HEK293 (cell line): Measurements from ENCODE around the gene PLIN5.

Experiments used
- CTCF ChIA-PET: fragments of 350-600 bp; formaldehyde crosslinking; extraction: SDS; loops from one replicate; lab custom pipeline; 2021; ENCODE audit warnings: antibody characterized with exemption; lab: Yijun Ruan, JAX
- POLR2A ChIA-PET: fragments of 300-600 bp; formaldehyde crosslinking; extraction: SDS; loops from one replicate; lab custom pipeline; 2020; ENCODE audit warnings: antibody characterized with exemption, inconsistent platforms; lab: Yijun Ruan, JAX
- H3K27ac ChIP-seq: fragments of 200-500 bp; sonication (Bioruptor generic); 2 replicates; pipeline ENCODE4 v1.5.1; 2014; ENCODE audit warnings: low read depth, low read length, control low read depth, inconsistent platforms; ENCODE audit errors: extremely low read depth
- H3K36me3 ChIP-seq, 2 experiments: fragments of 200-500 bp in 1 of 2; sonication (Bioruptor generic) in 1 of 2; 1 replicate in 1 of 2; 2 replicates in 1 of 2; pipeline ENCODE4 v1.5.1; 2014 to 2017; ENCODE audit warnings: inconsistent platforms in 2 of 2, low read length in 2 of 2; ENCODE audit not compliant: control insufficient read depth in 2 of 2, insufficient read depth in 1 of 2
- H3K4me1 ChIP-seq: fragments of 200-500 bp; sonication (Bioruptor generic); 2 replicates; pipeline ENCODE4 v1.5.1; 2014; ENCODE audit warnings: mild to moderate bottlenecking, low read length, inconsistent platforms; ENCODE audit not compliant: control insufficient read depth, insufficient read depth
- H3K4me3 ChIP-seq: 2 replicates; pipeline ENCODE4 v1.5.1; 2011; ENCODE audit warnings: low read depth, mild to moderate bottlenecking, control low read depth, low read length, moderate library complexity
- H3K9me3 ChIP-seq: fragments of 200-500 bp; sonication (Bioruptor generic); 2 replicates; pipeline ENCODE4 v1.5.1; 2014; ENCODE audit warnings: low read depth, low read length, inconsistent platforms; ENCODE audit not compliant: control insufficient read depth, insufficient read depth
- BCL11B ChIP-seq: fragments of 450-650 bp; formaldehyde crosslinking; IDR thresholded peaks from 2 replicates; pipeline ENCODE4 v1.5.1; 2016; ENCODE audit warnings: low read depth, missing biosample characterization, missing genetic modification characterization
- EGR2 ChIP-seq: fragments of 450-650 bp; formaldehyde crosslinking; IDR thresholded peaks from 2 replicates; pipeline ENCODE4 v1.5.1; 2016; ENCODE audit warnings: low read depth, missing biosample characterization, missing genetic modification characterization
- GLI2 ChIP-seq: fragments of 450-650 bp; formaldehyde crosslinking; IDR thresholded peaks from 2 replicates; pipeline ENCODE4; 2017; ENCODE audit warnings: missing biosample characterization, missing genetic modification characterization, low read depth, borderline replicate concordance
- GLIS2 ChIP-seq: fragments of 450-650 bp; formaldehyde crosslinking; IDR thresholded peaks from 2 replicates; pipeline ENCODE4 v1.5.1; 2016; ENCODE audit warnings: missing biosample characterization, missing genetic modification characterization
- KLF9 ChIP-seq: fragments of 450-650 bp; formaldehyde crosslinking; IDR thresholded peaks from 2 replicates; pipeline ENCODE4 v1.5.1; 2016; ENCODE audit warnings: missing biosample characterization, missing genetic modification characterization, low read depth
- MZF1 ChIP-seq: fragments of 450-650 bp; formaldehyde crosslinking; IDR thresholded peaks from 2 replicates; pipeline ENCODE4 v1.5.1; 2017; ENCODE audit warnings: missing biosample characterization, missing genetic modification characterization, borderline replicate concordance
- REPIN1 ChIP-seq: fragments of 450-650 bp; formaldehyde crosslinking; IDR thresholded peaks from 2 replicates; pipeline ENCODE4 v1.5.1; 2017; ENCODE audit warnings: missing biosample characterization, missing genetic modification characterization, low read depth
- SCRT2 ChIP-seq: fragments of 450-650 bp; formaldehyde crosslinking; IDR thresholded peaks from 2 replicates; pipeline ENCODE4 v1.5.1; 2016; ENCODE audit warnings: missing biosample characterization, missing genetic modification characterization
- SETDB1 ChIP-seq: IDR thresholded peaks from one replicate; pipeline ENCODE4 v1.6.1; 2017; ENCODE audit warnings: mild to moderate bottlenecking, low read length, moderate library complexity, mixed read lengths; ENCODE audit not compliant: insufficient read length
- ZFHX2 ChIP-seq: fragments of 450-650 bp; formaldehyde crosslinking; conservative IDR thresholded peaks from 2 replicates; pipeline ENCODE4 v1.5.1; 2016; ENCODE audit warnings: missing biosample characterization, missing genetic modification characterization
- ZFP37 ChIP-seq: fragments of 450-650 bp; formaldehyde crosslinking; IDR thresholded peaks from 2 replicates; pipeline ENCODE4 v1.5.1; 2016; ENCODE audit warnings: missing biosample characterization, missing genetic modification characterization
- ZNF121 ChIP-seq: fragments of 450-650 bp; formaldehyde crosslinking; IDR thresholded peaks from 2 replicates; pipeline ENCODE4 v1.5.1; 2016; ENCODE audit warnings: missing biosample characterization, missing genetic modification characterization
- ZNF19 ChIP-seq: fragments of 450-650 bp; formaldehyde crosslinking; IDR thresholded peaks from 2 replicates; pipeline ENCODE4; 2016; ENCODE audit warnings: missing biosample characterization, missing genetic modification characterization, low read depth
- ZNF214 ChIP-seq: fragments of 450-650 bp; formaldehyde crosslinking; IDR thresholded peaks from 2 replicates; pipeline ENCODE4 v1.5.1; 2017; ENCODE audit warnings: missing biosample characterization, mild to moderate bottlenecking, missing genetic modification characterization, borderline replicate concordance
- ZNF221 ChIP-seq: fragments of 450-650 bp; formaldehyde crosslinking; IDR thresholded peaks from 2 replicates; pipeline ENCODE4 v1.5.1; 2017; ENCODE audit warnings: missing biosample characterization, missing genetic modification characterization, borderline replicate concordance
- ZNF223 ChIP-seq: fragments of 450-650 bp; formaldehyde crosslinking; IDR thresholded peaks from 2 replicates; pipeline ENCODE4 v1.5.1; 2016; ENCODE audit warnings: missing biosample characterization, missing genetic modification characterization
- ZNF366 ChIP-seq: fragments of 450-650 bp; formaldehyde crosslinking; conservative IDR thresholded peaks from 2 replicates; pipeline ENCODE4 v1.5.1; 2016; ENCODE audit warnings: missing biosample characterization, missing genetic modification characterization
- ZNF518A ChIP-seq: fragments of 450-650 bp; formaldehyde crosslinking; conservative IDR thresholded peaks from 2 replicates; pipeline ENCODE4 v1.5.1; 2016; ENCODE audit warnings: low read depth, missing biosample characterization, missing genetic modification characterization
- ZNF529 ChIP-seq: fragments of 450-650 bp; formaldehyde crosslinking; IDR thresholded peaks from 2 replicates; pipeline ENCODE4 v1.5.1; 2017; ENCODE audit warnings: missing genetic modification characterization, missing biosample characterization; ENCODE audit not compliant: insufficient replicate concordance
- ZNF560 ChIP-seq: fragments of 450-650 bp; formaldehyde crosslinking; IDR thresholded peaks from 2 replicates; pipeline ENCODE4 v1.5.1; 2017; ENCODE audit warnings: missing biosample characterization, missing genetic modification characterization, borderline replicate concordance
- TF ChIP-seq, protein P1 (sequence below): fragments of 450-650 bp; formaldehyde crosslinking; IDR thresholded peaks from 2 replicates; pipeline ENCODE4 v1.5.1; 2017; ENCODE audit warnings: missing biosample characterization, missing genetic modification characterization
- TF ChIP-seq, protein P2 (sequence below): fragments of 450-650 bp; formaldehyde crosslinking; IDR thresholded peaks from 2 replicates; pipeline ENCODE4 v1.5.1; 2016; ENCODE audit warnings: missing biosample characterization, missing genetic modification characterization
- TF ChIP-seq, protein P3 (sequence below): IDR thresholded peaks from 2 replicates; pipeline ENCODE4 v1.6.1; 2011; ENCODE audit warnings: mild to moderate bottlenecking, low read depth, low read length, borderline replicate concordance

PLIN5 gene, protein sequence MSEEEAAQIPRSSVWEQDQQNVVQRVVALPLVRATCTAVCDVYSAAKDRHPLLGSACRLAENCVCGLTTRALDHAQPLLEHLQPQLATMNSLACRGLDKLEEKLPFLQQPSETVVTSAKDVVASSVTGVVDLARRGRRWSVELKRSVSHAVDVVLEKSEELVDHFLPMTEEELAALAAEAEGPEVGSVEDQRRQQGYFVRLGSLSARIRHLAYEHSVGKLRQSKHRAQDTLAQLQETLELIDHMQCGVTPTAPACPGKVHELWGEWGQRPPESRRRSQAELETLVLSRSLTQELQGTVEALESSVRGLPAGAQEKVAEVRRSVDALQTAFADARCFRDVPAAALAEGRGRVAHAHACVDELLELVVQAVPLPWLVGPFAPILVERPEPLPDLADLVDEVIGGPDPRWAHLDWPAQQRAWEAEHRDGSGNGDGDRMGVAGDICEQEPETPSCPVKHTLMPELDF

DNA sequence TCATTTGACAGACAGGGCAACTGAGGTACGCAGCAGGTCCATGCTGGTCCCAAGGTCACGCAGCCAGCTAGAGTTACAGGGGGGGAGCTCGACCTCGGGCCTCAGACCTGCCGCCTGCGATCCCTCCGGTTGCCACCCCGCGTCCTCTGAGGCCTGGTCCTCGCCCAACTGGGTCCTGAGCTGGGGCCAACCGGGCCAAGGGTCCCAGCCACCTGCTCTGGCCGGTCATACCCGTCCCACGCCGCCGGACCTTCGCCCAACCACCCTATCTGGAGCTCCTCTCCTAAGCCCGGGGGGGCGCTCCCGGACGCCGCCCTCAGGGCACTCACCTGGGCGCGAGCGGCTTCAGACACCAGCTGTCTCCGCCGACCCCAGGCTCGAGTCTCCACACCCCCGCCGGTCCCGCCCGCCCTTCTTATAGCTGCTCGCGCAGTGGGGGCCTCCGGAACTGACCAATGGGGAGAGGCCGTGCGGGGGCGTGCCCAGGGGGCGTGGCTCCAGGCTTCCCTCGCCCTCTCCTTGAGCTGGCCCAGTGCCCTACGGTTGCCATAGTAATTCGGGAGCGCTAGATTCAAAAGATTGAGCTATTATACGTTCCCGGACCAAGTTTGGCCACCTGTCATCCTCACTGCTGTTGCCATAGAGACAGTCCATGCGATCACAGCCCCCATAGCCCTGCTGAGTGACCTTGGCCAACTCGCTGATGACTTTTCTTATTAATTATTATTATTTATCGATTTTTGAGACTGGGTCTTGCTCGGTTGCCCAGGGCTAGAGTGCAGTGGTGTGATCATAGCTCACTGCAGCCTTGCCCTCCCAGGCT lies at the start of gene PLIN5:
PLIN5 (minus strand) TSS at position 389 of the 823 bp plus-strand sequence. CDS start 1,150 bp downstream, outside the sequence.
- ChIA-PET CTCF (interaction anchor here (0.5 to 4.4 kb wide), 15 partner anchors 10 to 1186 kb away, joined by 3 to 72 read pairs (median 4); partner anchors contain the start of gene SH3GL1), POLR2A (interaction anchor here (0.5 to 1.2 kb wide), 9 partner anchors 10 to 303 kb away, joined by 3 to 8 read pairs (median 4); partner anchors contain the start of genes FEM1A, HDGFL2 and YJU2)
- Histone ChIP-seq H3K4me1 (no peaks in the 10 kb centered on the region), H3K9me3 (no peaks in the 10 kb centered on the region), H3K27ac (no peak within 1 kb of the TSS), H3K36me3 (no peaks in the 10 kb centered on the region), H3K4me3 (no peak within 1 kb of the TSS)
- TF ChIP-seq GLIS2 (peak; percentile 63; the same call in 1 of the 2 replicates), ZNF221 (tag by site-specific recombination) (no peak), ZNF518A (tag by site-specific recombination) (no peak), ZNF529 (no peak), MZF1 (tag by site-specific recombination) (no peak), ZNF214 (tag by site-specific recombination) (no peak), REPIN1 (no peak), ZFHX2 (tag by site-specific recombination) (peak; percentile 72), ZNF560 (tag by site-specific recombination) (no peak), KLF9 (tag by site-specific recombination) (peak; percentile 98), ZFP37 (tag by site-specific recombination) (no peak), GLI2 (tag by site-specific recombination) (no peak), ZNF121 (tag by site-specific recombination) (0 out of 2 replicates have a peak, but pooled peaks have one; percentile 37), SETDB1 (no peak), SCRT2 (tag by site-specific recombination) (no peak), BCL11B (0 out of 2 replicates have a peak, but pooled peaks have one; percentile 37), ZNF223 (tag by site-specific recombination) (no peak), ZNF19 (tag by site-specific recombination) (no peak), ZNF366 (tag by site-specific recombination) (peak; percentile 71), EGR2 (tag by site-specific recombination) (peak; percentile 73)
- TF ChIP-seq, protein P1, sequence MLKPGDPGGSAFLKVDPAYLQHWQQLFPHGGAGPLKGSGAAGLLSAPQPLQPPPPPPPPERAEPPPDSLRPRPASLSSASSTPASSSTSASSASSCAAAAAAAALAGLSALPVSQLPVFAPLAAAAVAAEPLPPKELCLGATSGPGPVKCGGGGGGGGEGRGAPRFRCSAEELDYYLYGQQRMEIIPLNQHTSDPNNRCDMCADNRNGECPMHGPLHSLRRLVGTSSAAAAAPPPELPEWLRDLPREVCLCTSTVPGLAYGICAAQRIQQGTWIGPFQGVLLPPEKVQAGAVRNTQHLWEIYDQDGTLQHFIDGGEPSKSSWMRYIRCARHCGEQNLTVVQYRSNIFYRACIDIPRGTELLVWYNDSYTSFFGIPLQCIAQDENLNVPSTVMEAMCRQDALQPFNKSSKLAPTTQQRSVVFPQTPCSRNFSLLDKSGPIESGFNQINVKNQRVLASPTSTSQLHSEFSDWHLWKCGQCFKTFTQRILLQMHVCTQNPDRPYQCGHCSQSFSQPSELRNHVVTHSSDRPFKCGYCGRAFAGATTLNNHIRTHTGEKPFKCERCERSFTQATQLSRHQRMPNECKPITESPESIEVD (tag by site-specific recombination): no peak
- TF ChIP-seq, protein P2, sequence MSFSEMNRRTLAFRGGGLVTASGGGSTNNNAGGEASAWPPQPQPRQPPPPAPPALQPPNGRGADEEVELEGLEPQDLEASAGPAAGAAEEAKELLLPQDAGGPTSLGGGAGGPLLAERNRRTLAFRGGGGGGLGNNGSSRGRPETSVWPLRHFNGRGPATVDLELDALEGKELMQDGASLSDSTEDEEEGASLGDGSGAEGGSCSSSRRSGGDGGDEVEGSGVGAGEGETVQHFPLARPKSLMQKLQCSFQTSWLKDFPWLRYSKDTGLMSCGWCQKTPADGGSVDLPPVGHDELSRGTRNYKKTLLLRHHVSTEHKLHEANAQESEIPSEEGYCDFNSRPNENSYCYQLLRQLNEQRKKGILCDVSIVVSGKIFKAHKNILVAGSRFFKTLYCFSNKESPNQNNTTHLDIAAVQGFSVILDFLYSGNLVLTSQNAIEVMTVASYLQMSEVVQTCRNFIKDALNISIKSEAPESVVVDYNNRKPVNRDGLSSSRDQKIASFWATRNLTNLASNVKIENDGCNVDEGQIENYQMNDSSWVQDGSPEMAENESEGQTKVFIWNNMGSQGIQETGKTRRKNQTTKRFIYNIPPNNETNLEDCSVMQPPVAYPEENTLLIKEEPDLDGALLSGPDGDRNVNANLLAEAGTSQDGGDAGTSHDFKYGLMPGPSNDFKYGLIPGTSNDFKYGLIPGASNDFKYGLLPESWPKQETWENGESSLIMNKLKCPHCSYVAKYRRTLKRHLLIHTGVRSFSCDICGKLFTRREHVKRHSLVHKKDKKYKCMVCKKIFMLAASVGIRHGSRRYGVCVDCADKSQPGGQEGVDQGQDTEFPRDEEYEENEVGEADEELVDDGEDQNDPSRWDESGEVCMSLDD: 0 out of 2 replicates have a peak, but pooled peaks have one; percentile 48
- TF ChIP-seq, protein P3, sequence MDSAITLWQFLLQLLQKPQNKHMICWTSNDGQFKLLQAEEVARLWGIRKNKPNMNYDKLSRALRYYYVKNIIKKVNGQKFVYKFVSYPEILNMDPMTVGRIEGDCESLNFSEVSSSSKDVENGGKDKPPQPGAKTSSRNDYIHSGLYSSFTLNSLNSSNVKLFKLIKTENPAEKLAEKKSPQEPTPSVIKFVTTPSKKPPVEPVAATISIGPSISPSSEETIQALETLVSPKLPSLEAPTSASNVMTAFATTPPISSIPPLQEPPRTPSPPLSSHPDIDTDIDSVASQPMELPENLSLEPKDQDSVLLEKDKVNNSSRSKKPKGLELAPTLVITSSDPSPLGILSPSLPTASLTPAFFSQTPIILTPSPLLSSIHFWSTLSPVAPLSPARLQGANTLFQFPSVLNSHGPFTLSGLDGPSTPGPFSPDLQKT: no peak
